ENCODE data around the gene LRRC32. TPM values are rescaled to one million over a fixed set of nuclear protein-coding genes. Genes with fewer than 3 reads are reported as not detected.
A peak's percentile ranks its signal among the peaks of the same experiment; 100 is the strongest.

The LRRC32 gene
- total and polyA plus RNA-seq, 2 of the 4 experiments (the other 2 are of a cell fraction) = 5.2 to 13.7 TPM

GRCh38 chr11:76671237-76671592 lies 668 bp upstream of the LRRC32 start:
- Histone ChIP-seq H3K9me1 (ENCODE audit: insufficient read depth, low read length) (no peaks in the 10 kb centered on the region), H2AK5ac (ENCODE audit: low read depth, low read length) (no peak overlapping the region), H2BK120ac (ENCODE audit: low read depth, low read length) (no peak overlapping the region), H3K27ac (ENCODE audit: insufficient read depth, low read length) (no peak overlapping the region), H3K27me3 (ENCODE audit: control insufficient read depth, insufficient read depth, low read length) (0 out of 2 replicates have a peak, but pooled peaks cover 3% of the 10 kb centered on the region), H4K8ac (ENCODE audit: low read depth in 2 of 2, low read length in 2 of 2) (no peak overlapping the region), H3K18ac (ENCODE audit: low read depth, low read length) (no peak overlapping the region), H4K5ac (ENCODE audit: low read depth, low read length) (no peak overlapping the region), H4K20me1 (ENCODE audit: insufficient read depth, low read length) (no peaks in the 10 kb centered on the region), H2BK15ac (ENCODE audit: low read depth, low read length) (no peak overlapping the region; the same call in 2 of the 3 replicates), H3K4me3 (ENCODE audit: insufficient read depth, low read depth, low read length) (no peak overlapping the region), H2BK20ac (ENCODE audit: low read depth, low read length) (no peak overlapping the region), H3K4ac (ENCODE audit: low read depth, low read length) (peak overlapping the region; percentile 35; the same call in 1 of the 2 replicates), H3K4me2 (ENCODE audit: low read depth, low read length) (no peak overlapping the region), H3K79me1 (ENCODE audit: low read depth in 1 of 2, low read length in 2 of 2) (no peaks in the 10 kb centered on the region), H2AFZ (replicated peaks; ENCODE audit: low read length, poor library complexity) (peak overlapping the region; percentile 77), H3K36me3 (ENCODE audit: control insufficient read depth, insufficient read depth, low read length) (no peaks in the 10 kb centered on the region), H3K4me1 (ENCODE audit: control insufficient read depth, insufficient read depth, low read length) (peaks cover 11% of the 10 kb centered on the region), H3K9me3 (ENCODE audit: control insufficient read depth, insufficient read depth, low read length) (no peaks in the 10 kb centered on the region), H2AK9ac (replicated peaks; ENCODE audit: low read depth, low read length, poor library complexity) (no peak overlapping the region), H3K14ac (replicated peaks; ENCODE audit: low read depth, low read length) (no peak overlapping the region), H2BK5ac (ENCODE audit: low read depth, low read length, poor library complexity, severe bottlenecking) (no peak overlapping the region), H3K9ac (ENCODE audit: low read depth, low read length) (no peak overlapping the region), H3K23ac (ENCODE audit: low read depth, low read length) (no peak overlapping the region), H4K91ac (ENCODE audit: insufficient read depth, low read depth, low read length) (no peak overlapping the region), H3K56ac (ENCODE audit: extremely low read depth, insufficient read depth, low read length) (no peak overlapping the region)
- POLR2A ChIA-PET (ENCODE audit: unreplicated experiment) = no interaction called here
- TF ChIP-seq RAD21 (IDR thresholded peaks at IDR 0.05; ENCODE audit: low read length) (no peak), RCOR1 (IDR thresholded peaks at IDR 0.05; ENCODE audit: insufficient replicate concordance, low read length) (no peak), BHLHE40 (IDR thresholded peaks at IDR 0.05; ENCODE audit: low read depth, low read length) (no peak), NFE2L2 (IDR thresholded peaks at IDR 0.05; ENCODE audit: low read depth, low read length) (no peak), MXI1 (IDR thresholded peaks at IDR 0.05; ENCODE audit: borderline replicate concordance, low read depth, low read length) (no peak), ELK1 (IDR thresholded peaks at IDR 0.05; ENCODE audit: borderline replicate concordance, low read depth, low read length) (no peak), CTCF (conservative IDR thresholded peaks at IDR 0.05; ENCODE audit: low read depth, low read length) (no peak), FOS (IDR thresholded peaks at IDR 0.05; ENCODE audit: low read depth, low read length) (no peak), MAZ (IDR thresholded peaks at IDR 0.05; ENCODE audit: borderline replicate concordance, low read depth, low read length) (no peak), USF2 (IDR thresholded peaks at IDR 0.05; ENCODE audit: low read depth, low read length) (no peak), CHD1 (IDR thresholded peaks at IDR 0.05; ENCODE audit: low read depth, low read length) (no peak), RFX5 (IDR thresholded peaks at IDR 0.05; ENCODE audit: low read depth, low read length) (no peak), CEBPB (IDR thresholded peaks at IDR 0.05; ENCODE audit: low read depth, low read length) (no peak), POLR2A (IDR thresholded peaks at IDR 0.05; ENCODE audit: low read depth, low read length) (no peak), SMC3 (IDR thresholded peaks at IDR 0.05; ENCODE audit: low read depth, low read length) (no peak), MAFK (IDR thresholded peaks at IDR 0.05; ENCODE audit: low read depth, low read length) (no peak)
- intact Hi-C loops (cut with micrococcal nuclease) (loop anchor here (10.0 kb wide), 1 partner anchor 286 kb away; the partner anchor contains the start of genes GVQW3 and THAP12), dilution Hi-C loops (cut with HindIII; ENCODE audit: low sequenced_read_pairs, unreplicated experiment) (no loop called here), in situ Hi-C loops (cut with MboI; ENCODE audit: low sequenced_read_pairs) (no loop called here)
- DNase-seq = no peak
- WGBS, 2 experiments (ENCODE audit: extremely low coverage in 2 of 2, insufficient read length in 1 of 2) = 57% methylated on average over 5 of the region's 8 CpGs; no CpG with 5 or more reads in 1 of the 2 experiments
- no TSS peak for BruUV-seq (replicated peaks)
- ATAC-seq (ENCODE audit: low read depth) = no peak
- CTCF ChIA-PET = interaction anchor here (0.5 to 1.0 kb wide), 2 partner anchors 19 to 72 kb away, joined by 3 to 8 read pairs; no protein-coding TSS in a partner anchor

Data from IMR-90 (cell line).